GM18870 (cell line): ENCODE data around the gene ULBP1.
"Not testable (repeated sequence)": the region's sequence is repeated elsewhere in the genome, so short reads cannot be mapped to it uniquely, and the experiment has no call there.

Source experiments
- ATAC-seq: cut with Tn5 transposase; IDR thresholded peaks from one replicate; pipeline ENCODE4 v1.9.1; 2021; ENCODE audit warnings: moderate library complexity; ENCODE audit not compliant: unreplicated experiment

Gene ULBP1

DNA sequence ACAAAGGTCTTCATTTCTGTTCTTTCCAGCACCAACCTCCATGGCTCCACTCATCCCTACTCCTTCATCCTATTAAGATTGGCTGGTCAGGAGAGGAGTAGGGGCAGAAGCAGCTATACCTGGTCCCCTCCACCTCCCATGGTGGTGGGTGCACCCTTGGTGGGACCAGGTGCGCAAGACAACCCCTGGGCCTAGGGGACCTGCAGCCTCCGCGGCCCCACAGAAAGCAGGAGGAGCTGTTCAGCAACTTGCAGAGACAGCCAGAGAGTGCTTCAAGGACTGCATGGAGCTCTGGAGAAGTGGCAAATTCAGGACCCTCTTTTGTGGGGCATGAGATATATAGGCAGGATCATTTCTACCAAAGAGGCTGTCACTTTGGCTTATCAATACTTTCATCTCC lies 12.1 kb upstream of the ULBP1 start:
- no peak for ATAC-seq

GRCh38 chr6:149953390-149953789 lies 10.4 kb upstream of the ULBP1 start:
- ATAC-seq: not testable (repeated sequence)

DNA sequence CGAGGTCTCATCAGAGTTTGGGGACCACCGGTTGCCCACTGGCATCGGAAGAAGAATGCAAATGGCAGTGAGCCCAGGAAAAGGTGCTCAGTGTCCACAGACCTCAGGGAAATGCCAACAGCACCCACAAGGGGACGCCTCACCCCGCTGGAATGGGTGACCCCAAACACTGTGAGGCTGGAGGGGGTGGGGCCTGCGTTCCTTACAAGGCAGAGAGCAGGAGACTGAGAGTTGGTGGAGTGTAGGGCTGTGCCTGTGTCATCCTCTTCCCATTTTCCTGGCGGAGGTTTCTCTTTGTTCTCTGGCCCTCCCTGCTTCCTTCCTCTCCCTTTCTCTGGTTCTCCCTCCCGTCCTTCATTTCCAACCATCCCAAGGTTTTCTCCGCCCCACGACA lies 9.8 kb upstream of the ULBP1 start:
- not testable (repeated sequence) for ATAC-seq

GRCh38 chr6:149954328-149954983 lies 9.3 kb upstream of the ULBP1 start:
- not testable (repeated sequence) for ATAC-seq

GRCh38 chr6:149954984-149955653 lies 8.6 kb upstream of the ULBP1 start:
- ATAC-seq: not testable (repeated sequence)

DNA sequence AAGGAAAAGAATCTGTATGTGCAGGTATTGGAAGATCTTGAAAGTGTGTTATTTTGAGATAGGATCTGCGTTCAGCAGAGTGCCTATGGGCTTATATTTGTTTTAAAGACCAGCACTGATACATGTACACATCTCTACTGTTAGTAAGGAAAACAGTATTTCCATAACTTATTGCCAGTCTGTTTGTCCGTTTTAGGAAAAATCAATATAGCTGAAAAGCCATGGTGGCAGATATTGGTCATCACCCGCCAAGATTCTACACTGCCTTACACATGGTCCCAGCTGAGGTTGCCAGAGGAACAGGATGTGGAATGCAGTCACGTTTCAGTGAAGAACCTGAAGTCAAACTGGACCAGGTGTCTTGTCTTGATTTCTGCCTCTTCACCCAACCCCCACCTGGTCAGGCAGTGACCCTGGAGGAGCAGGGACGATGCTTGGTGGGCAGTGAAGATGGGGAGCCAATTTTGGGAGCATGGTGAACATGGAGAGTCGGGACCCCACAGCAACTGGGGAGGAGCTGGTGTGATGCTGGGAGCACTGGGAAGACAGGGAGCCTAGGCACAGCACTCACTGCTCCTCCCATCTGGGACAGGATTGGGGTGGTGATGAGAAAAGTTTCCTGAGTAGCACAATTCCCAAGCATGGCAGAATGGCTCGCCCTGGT lies 8.0 kb upstream of the ULBP1 start:
- ATAC-seq: not testable (repeated sequence)

GRCh38 chr6:149958124-149958523 lies 5.6 kb upstream of the ULBP1 start:
- ATAC-seq: not testable (repeated sequence)

DNA sequence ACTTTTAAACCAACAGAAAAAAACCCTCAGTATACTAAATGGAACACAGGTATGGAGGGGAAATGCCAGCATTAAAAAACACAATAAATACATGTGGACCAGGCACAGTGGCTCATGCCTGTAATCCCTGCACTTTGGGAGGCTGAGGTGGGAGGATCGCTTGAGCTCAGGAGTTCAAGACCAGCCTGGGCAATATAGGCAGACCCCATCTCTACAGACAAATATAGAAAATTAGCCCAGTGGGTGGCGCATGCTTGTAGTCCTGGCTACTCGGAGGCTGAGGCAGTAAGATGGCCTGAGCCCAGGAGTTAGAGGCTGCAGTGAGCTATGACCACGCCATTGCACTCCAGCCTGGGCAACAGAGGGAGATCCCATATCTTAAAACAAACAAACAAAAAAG lies 3.9 kb upstream of the ULBP1 start:
- not testable (repeated sequence) for ATAC-seq

DNA sequence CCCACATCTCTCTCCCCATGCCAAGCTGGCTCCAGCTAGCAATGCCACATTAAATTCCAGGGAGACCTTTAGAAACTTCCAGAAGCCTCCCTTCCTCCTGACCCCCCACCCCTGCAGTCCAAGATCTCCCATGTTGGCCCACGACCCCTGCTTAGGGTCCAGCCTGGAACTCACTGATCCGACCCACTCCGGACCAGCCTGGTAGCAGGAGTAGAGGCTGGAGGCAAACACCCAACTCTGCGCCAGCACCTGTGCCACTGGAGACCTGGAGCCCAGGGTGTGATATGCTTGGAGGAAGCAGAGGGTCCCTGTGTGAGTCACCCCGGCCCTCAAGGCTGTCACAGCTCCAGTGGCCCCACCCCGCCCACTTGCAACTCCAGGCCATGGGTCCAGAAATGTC lies 3.3 kb upstream of the ULBP1 start:
- ATAC-seq: no peak

GRCh38 chr6:149961728-149962425 lies 1.9 kb upstream of the ULBP1 start:
- no peak for ATAC-seq

DNA sequence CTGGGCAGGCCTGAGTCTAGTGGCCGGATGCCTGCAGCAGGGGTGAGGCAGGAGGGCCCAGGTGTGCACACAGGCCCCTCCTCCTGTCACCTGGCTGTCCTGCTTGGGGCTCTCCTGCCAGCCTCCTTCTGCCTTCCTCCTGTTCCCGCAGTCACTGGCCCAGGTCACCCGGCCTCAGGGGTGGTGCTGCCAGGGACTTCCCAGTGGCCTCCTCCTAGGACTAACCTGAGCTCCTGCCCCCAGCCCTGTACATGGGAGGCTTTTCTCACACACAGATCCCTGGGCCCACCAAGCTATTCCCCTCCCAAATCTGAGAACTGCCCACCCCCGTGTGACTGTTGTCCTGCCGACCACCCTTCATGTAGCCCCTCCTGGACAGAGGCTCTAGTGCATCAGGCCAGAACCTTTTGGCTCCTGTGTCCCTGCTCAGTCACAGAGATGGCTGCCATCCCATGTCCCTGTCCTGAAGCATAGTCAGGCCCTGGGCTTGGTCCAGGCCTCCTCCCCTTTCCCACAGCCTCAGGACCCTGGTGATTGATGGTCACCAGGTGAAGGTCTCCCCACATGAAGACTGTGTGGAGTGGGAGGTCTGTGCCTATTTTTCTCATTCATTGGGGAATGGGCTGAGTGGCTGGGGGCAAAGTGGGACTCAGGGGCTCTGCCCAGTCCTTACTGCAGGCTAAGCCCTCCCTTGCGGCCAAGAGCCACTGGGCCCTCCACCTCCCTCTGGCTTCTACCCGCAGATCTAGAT lies 1.1 kb upstream of the ULBP1 start:
- no peak for ATAC-seq

DNA sequence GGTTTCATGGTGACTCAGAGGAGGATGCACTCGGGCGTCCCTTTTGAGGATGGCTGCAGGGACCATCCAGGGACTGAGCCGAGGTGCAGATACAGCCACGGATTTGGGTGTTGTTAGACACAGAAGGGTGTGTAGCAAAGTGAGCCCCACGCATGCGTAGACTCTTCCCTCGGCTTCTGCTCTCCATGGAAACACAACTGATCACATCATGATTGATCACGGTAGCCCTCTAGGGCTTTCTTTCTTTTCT lies 606 bp upstream of the ULBP1 start:
- ATAC-seq: no peak

DNA sequence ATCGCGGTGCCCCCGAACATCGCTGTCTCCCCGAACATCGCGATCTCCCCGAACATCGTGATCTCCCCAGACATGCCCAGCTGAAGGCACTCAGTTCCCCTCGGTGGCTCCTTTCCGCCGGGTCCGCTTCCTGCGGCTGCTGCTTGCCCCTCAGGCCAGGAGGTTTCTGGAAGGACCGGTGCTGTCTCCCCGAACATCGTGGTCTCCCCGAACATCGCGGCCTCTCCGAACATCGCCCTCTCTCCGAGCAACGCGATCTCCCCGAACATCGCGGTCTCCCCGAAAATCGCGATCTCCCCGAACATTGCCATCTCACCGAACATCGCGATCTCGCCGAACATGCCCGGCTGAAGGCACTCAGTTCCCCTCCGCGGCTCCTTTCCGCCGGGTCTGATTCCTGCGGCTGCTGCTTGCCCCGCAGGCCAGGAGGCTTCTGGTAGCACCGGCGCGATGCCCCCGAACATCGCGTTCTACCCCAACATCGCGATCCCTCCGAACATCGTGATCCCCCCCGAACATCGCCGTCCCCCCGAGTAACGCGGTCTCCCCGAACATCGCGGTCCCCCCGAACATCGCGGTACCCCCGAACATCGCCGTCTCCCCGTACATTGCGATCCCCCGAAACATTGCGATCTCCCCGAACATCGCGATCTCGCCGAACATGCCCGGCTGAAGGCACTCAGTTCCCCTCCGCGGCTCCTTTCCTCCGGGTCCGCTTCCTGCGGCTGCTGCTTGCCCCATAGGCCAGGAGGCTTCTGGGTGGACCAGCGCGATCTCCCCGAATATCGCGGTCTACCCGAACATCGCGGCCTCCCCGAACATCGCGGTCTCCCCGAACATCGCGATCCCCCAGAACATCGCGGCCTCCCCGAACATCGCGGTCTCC lies 808 bp downstream of the ULBP1 start:
- no peak for ATAC-seq

DNA sequence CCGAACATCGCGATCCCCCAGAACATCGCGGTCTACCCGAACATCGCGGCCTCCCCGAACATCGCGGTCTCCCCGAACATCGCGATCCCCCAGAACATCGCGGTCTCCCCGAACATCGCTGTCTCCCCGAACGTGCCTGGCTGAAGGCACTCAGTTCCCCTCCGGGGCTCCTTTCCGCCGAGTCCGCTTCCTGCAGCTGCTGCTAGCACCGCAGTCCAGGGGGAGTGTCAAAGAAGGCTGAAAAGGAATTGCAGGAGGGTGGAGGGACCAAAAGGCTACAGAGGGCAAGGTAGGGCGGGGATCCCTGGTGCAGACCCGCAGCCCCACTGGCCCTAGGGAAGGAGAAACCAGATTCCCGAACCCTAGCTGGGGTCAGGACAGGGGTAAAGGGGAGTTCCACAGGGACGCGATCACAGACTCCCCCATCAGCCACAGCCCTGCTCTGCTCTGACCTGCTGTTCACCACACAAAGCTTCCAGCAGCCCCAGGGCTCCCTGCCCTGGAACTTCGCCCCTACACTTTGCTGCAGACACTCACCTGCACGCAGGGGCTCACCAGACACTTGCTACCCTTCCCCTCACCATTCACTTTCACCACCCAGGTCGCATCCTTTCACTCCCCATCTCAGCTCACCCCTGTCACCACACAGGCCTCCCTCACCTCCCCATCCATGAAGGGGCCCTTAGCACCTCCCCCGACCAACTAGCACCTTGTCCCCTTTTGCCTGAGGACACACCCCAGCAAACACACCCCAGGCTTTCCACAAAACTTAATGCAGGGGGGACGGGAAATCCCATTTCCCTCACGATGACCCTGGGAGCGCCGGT lies 1.7 kb downstream of the ULBP1 start:
- no peak for ATAC-seq

GRCh38 chr6:149966319-149966718 lies 2.6 kb downstream of the ULBP1 start:
- not testable (repeated sequence) for ATAC-seq

DNA sequence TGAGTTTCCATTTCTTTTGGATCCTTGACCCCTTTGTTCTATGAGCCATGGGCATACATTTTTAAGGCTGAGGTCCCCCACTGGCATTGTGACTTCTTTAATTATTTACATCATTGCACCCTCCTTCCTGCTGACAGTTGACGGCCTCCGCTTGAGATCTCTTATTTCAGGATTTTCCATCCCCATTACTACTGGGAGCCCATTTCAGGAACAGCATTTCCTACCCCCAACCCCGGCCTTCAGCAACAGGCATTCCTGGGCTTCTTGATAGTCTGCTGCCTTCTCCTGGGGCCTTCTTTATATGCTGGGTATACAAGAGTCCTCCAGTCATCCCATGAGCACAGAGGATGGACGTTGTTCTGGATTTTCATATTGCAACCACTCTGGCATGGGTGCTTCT lies 3.8 kb downstream of the ULBP1 start:
- no peak for ATAC-seq

- ATAC-seq: not testable (repeated sequence)
Measured at GRCh38 chr6:149967999-149968398, 4.3 kb downstream of the ULBP1 start.

- ATAC-seq: not testable (repeated sequence)
Measured at GRCh38 chr6:149968909-149969308, 5.2 kb downstream of the ULBP1 start.

GRCh38 chr6:149969635-149970034 lies 5.9 kb downstream of the ULBP1 start:
- ATAC-seq: no peak
